ENCODE data around the gene LRRC32. TPM values are rescaled to one million over a fixed set of nuclear protein-coding genes. Genes with fewer than 3 reads are reported as not detected.
A peak's percentile ranks its signal among the peaks of the same experiment; 100 is the strongest.

LRRC32 gene
- total and polyA plus RNA-seq, 9 of the 15 experiments (the other 6 are each of a cell fraction or from before 2014, with no cell fraction given): 0.10 to 0.50 (median 0.19) TPM; not detected in 5

GRCh38 chr11:76698321-76699043 lies 27.9 kb upstream of the LRRC32 start (continued):
- TF ChIP-seq, protein P1, sequence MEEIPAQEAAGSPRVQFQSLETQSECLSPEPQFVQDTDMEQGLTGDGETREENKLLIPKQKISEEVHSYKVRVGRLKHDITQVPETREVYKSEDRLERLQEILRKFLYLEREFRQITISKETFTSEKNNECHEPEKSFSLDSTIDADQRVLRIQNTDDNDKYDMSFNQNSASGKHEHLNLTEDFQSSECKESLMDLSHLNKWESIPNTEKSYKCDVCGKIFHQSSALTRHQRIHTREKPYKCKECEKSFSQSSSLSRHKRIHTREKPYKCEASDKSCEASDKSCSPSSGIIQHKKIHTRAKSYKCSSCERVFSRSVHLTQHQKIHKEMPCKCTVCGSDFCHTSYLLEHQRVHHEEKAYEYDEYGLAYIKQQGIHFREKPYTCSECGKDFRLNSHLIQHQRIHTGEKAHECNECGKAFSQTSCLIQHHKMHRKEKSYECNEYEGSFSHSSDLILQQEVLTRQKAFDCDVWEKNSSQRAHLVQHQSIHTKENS (CRISPR knock-in tag; IDR thresholded peaks at IDR 0.05): no peak
- TF ChIP-seq CREB1 (IDR thresholded peaks at IDR 0.05) (no peak), CREB1 (CRISPR knock-in tag; IDR thresholded peaks at IDR 0.05) (no peak), CCNT2 (IDR thresholded peaks at IDR 0.05; ENCODE audit: borderline replicate concordance, extremely low read depth, insufficient read length, low read depth, low read length) (no peak), CC2D1A (IDR thresholded peaks at IDR 0.05) (peak; percentile 48; the same call in 1 of the 2 replicates), CEBPG (CRISPR knock-in tag; IDR thresholded peaks at IDR 0.05) (no peak; the same call in 1 of the 2 replicates), CEBPG (tag; conservative IDR thresholded peaks at IDR 0.05 in 1 of 2, IDR thresholded peaks at IDR 0.05 in 1 of 2) (0 out of 4 replicates have a peak, but pooled peaks of 1 of the 2 experiments have one; percentile 9), PCBP1 (IDR thresholded peaks at IDR 0.05; ENCODE audit: low read depth, low read length, poor library complexity, severe bottlenecking) (no peak), TOE1 (IDR thresholded peaks at IDR 0.05; ENCODE audit: borderline replicate concordance) (no peak), TOE1 (CRISPR knock-in tag; IDR thresholded peaks at IDR 0.05; ENCODE audit: borderline replicate concordance, low read depth) (peak; percentile 67; the same call in 1 of the 2 replicates), RFX7 (CRISPR knock-in tag; IDR thresholded peaks at IDR 0.05) (no peak), EGR1 (conservative IDR thresholded peaks at IDR 0.05) (peak; percentile 80), C11orf30 (IDR thresholded peaks at IDR 0.05; ENCODE audit: low read depth) (no peak), SMARCA5 (IDR thresholded peaks at IDR 0.05) (peak; percentile 69; the same call in 1 of the 2 replicates), SMAD4 (CRISPR knock-in tag; conservative IDR thresholded peaks at IDR 0.05) (no peak; the same call in 1 of the 2 replicates), YY1 (IDR thresholded peaks at IDR 0.05; ENCODE audit: borderline replicate concordance in 1 of 3, control insufficient read depth in 1 of 3, extremely low read depth in 1 of 3, insufficient read depth in 3 of 3, insufficient read length in 1 of 3, insufficient replicate concordance in 2 of 3, low read depth in 1 of 3, low read length in 2 of 3) (no peak), SMARCB1 (IDR thresholded peaks at IDR 0.05; ENCODE audit: insufficient read length, low read depth) (no peak), SMAD1 (IDR thresholded peaks at IDR 0.05; ENCODE audit: low read depth, low read length, partially characterized antibody) (no peak), CBFB (CRISPR knock-in tag; IDR thresholded peaks at IDR 0.05) (no peak), ID3 (CRISPR knock-in tag; IDR thresholded peaks at IDR 0.05) (no peak), ID3 (tag; IDR thresholded peaks at IDR 0.05) (no peak), RFX1 (IDR thresholded peaks at IDR 0.05) (no peak), ZNF133 (CRISPR knock-in tag; IDR thresholded peaks at IDR 0.05) (no peak)
- TF ChIP-seq, protein P2, sequence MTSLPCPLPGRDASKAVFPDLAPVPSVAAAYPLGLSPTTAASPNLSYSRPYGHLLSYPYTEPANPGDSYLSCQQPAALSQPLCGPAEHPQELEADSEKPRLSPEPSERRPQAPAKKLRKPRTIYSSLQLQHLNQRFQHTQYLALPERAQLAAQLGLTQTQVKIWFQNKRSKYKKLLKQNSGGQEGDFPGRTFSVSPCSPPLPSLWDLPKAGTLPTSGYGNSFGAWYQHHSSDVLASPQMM (CRISPR knock-in tag; IDR thresholded peaks at IDR 0.05): no peak
- TF ChIP-seq, protein P3, sequence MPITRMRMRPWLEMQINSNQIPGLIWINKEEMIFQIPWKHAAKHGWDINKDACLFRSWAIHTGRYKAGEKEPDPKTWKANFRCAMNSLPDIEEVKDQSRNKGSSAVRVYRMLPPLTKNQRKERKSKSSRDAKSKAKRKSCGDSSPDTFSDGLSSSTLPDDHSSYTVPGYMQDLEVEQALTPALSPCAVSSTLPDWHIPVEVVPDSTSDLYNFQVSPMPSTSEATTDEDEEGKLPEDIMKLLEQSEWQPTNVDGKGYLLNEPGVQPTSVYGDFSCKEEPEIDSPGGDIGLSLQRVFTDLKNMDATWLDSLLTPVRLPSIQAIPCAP (CRISPR knock-in tag; IDR thresholded peaks at IDR 0.05; ENCODE audit: borderline replicate concordance): no peak
